ENCODE data around the gene ACOXL.
"Not testable (repeated sequence)": the region's sequence is repeated elsewhere in the genome, so short reads cannot be mapped to it uniquely, and the experiment has no call there.

Gene ACOXL

GRCh38 chr2:110853948-110854347, 121.6 kb downstream of the ACOXL start:
- no peak for DNase-seq

GRCh38 chr2:110854355-110855081, 122.1 kb downstream of the ACOXL start:
- DNase-seq, result no peak

- DNase-seq, result not testable (repeated sequence)
Observed at GRCh38 chr2:110855841-110856240, 123.5 kb downstream of the ACOXL start.

GRCh38 chr2:110858135-110858725, 125.9 kb downstream of the ACOXL start:
- DNase-seq, result peak in 36 of 56 donors; percentile 5 to 76 (median 37)

- peak in 2 of 56 donors; percentile 5 to 6 for DNase-seq
Observed at GRCh38 chr2:110858993-110859701, 126.8 kb downstream of the ACOXL start.

DNA sequence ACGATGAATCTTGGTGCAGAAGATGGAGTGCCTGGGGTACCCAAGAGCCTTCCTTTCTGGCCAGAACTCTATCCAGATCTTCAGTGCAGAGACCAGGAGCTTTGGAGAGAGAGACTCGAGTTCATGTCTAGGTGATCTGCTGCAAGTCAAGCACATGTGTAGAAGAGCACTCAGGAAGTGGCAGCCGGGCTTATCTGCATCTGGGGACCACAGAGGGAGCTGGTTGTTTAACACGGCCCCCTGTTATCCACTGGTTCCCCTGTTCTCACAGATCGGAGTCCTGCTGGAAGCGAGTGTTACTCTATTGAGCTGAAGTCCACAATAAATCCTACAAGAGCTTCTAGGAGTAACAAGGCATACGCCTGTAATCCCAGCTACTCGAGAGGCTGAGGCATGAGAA, 128.3 kb downstream of the ACOXL start:
- DNase-seq, result no peak

GRCh38 chr2:110861616-110862260, 129.4 kb downstream of the ACOXL start:
- no peak for DNase-seq

DNA sequence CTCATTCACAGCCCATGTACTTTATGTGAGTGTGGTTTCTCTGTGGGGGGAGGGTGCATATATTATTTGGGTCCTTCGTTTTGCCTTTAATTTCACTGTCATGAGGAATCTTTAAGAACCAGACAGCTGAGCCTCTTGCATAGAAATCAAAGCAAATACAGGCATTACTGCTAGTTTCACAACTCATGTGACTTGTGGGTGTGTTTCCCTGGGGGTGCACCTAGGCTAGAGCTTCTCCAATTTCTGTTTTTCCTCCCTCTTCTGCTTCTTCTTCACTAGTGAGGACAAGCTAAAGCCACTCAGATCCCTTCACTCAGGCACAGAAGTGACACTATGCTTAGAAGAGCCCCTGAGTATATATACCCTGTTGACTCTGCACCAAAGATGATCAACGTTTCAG, 131.4 kb downstream of the ACOXL start:
- DNase-seq, result no peak

DNA sequence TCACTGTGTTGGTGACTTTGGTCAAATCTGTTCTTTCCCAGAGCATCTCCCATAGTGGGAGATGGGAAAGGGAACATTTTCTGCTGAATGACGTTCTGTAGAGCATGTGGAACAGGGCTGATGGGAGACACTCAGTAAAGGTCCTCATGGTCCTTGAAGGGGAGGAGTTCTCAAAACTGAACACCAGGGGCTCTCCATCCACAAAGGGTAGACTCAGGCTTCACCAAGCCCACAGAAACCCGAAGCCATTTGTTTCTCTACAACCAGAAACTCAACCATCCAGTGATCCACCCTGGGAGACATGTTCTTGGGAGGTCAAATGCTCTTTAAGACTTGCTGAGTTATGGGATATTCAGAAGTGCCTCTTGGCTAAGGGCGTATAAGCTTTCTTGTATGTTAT, 131.8 kb downstream of the ACOXL start:
- DNase-seq, result no peak

DNA sequence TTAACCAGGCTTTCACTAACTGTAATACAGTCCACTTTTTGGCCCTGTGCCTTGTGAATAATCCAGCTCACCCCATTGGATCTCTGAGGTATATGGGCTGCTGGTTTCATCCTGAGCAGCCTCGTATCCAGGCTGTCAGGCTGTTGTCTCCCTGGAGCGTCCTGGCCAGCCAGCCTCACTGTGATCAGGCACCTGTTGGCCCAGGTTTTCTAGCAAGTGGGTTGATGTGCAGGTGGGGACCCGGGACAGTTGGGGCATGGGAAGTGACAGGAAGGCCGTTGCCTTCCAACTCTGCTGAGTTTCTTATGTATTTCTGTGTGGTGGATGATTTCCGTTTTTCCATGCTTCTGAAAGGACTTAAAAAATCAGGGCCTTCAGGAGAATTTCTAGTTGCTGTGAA, 132.4 kb downstream of the ACOXL start:
- no peak for DNase-seq

- no peak for DNase-seq
Observed at GRCh38 chr2:110865188-110865587, 132.8 kb downstream of the ACOXL start.

DNA sequence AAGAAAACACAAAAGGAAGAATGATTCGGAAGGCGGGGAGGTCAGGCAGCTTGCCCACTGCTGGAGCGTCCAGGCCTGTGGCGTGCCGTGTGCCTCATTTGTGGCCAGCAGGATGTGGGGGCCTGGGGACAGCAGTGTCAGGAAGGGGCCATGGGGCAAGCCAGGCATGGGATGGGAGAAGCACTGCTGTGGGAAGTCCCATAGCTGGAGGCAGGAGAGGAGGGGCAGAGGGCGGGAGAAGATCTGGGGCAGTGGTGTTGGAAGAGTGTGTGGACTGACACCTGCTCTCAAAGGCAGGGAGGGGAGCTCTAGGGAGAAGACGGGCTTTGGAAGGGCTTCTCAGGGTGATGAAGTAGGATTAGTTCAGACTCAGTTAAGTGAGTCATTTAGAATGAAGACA, 133.7 kb downstream of the ACOXL start:
- no peak for DNase-seq

- no peak for DNase-seq
Observed at GRCh38 chr2:110866466-110866865, 134.1 kb downstream of the ACOXL start.

DNA sequence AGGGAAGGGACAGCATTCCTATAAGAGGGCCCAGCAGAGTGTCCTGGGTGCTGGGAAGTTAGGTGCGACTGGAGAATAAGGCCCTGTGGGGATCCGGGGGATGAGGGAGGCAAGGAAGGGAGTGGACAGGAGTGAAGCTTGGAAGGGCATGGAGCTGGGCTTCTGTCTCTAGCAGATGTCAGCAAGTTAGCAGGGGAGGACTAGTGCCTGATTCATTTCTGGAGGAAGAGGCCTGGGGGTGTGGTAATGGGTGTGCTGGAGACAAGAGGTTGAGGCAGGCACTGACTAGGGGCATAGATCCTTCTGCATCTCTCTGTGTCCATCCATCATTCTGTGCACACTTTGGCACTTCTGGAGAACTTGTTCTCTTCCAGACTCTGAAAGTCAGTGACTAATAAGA, 134.7 kb downstream of the ACOXL start:
- DNase-seq, result no peak

GRCh38 chr2:110868971-110869370, 136.6 kb downstream of the ACOXL start:
- no peak for DNase-seq

DNA sequence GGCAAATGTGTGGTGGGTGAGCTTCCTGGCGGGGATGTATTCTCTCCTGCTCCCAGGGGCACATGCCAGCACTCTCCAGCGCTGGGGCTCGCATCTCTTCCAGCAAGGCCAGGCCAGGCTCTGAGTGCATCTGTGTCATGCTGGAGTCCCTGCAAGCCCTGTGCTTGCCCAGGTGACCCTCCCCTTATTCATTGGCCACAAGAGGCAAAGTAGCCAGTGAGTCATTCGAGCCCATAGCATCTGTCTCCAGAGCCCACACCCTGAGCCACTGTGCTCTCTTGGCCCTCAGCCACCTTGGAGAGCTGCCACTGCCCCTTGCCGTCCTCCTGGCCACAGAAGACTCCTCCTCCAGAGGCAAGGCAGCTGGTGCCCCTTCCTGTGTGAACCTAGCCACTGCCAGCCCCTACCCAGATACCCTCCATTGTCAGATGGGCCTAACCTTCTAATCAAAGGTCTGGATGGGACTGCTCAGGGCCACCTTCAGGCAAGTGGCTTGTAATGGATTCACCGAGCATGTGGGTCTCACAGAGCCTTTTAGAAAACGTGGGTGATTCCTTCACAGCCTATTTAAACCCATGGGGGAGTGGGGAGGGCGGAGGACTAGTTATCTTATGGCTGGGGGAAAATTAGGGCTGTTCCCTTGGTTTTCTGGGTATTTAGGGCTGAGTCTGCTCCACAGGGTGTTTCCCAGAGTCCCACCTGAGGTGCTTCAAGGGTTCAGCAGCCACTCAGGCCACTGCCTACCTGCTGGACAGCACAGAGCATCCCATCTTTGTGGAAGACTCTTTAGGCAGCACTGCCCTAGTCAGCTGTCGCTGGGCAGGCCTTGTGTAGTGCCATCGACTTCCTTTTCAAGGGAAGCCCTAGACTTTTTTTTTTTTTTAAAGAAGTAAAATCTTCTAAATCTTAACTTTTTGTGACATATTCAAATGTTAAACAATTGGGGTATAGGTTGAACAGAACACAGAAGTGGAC, 137.4 kb downstream of the ACOXL start:
- DNase-seq, result peak in 1 of 56 donors; percentile 28

GRCh38 chr2:110870545-110870944, 138.2 kb downstream of the ACOXL start:
- no peak for DNase-seq

- no peak for DNase-seq
Observed at GRCh38 chr2:110871637-110872036, 139.3 kb downstream of the ACOXL start.

DNA sequence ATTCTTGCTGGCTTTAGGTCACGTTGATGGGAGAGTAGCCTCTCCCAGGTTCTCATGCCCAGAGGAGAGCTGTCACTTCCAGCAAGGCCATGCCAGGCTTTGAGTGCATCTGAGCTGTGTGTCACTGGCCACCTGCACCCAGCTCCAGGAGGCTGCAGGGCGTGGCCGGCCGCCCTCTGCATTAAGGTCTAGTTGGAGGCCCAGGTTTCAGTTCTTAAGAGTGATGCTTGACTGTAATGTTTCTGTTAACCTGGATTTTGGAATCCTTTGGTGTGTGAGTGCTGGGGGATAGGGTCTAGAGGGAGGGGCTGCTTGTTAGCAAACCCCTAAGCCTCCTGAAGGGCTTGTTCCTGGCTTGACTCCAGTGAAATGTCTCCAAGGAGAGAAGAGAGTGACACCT, 140.1 kb downstream of the ACOXL start:
- no peak for DNase-seq

DNA sequence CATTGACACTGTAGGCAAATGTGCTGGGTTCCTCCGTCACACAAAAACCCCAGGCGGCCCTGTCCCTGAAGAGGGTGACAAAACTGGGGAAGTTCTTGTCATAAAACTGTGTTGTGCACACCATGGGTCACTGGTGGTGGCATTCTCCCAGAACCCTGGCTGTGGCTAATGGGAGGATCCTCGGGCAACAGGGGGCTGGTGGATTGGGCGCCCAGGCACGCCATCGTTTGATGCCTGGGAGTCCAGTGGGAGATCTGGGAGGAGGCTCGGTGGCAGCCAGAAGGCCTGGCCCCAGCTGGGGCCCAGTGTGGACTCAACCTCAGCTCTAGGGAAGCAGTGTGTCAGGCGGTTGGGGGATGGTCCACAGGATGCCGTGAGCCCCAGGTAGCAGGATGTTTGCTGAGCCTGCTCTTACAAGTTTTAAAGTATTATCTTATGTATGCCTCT, 140.7 kb downstream of the ACOXL start:
- no peak for DNase-seq
